Renal cortex interstitium (tissue), 11 donors: ENCODE measurements around the gene TSPEAR. TPM values are rescaled to one million over a fixed set of nuclear protein-coding genes. Genes with fewer than 3 reads are reported as not detected.
"Not testable (repeated sequence)": the region's sequence is repeated elsewhere in the genome, so short reads cannot be mapped to it uniquely, and the experiment has no call there.

Source experiments
- DNase-seq, 11 donors: peaks; one replicate each; pipeline ENCODE4 v3.0.0-alpha.2; 2013; ENCODE audit warnings: low read depth in 9 of 11, low spot score in 4 of 11; ENCODE audit errors: extremely low read depth in 1 of 11
- polyA plus RNA-seq, 3 donors: library from polyadenylated mRNA; unstranded; fragments of 120-200 nt; gene quantifications; one replicate each; pipeline ENCODE4 v1.2.1, GENCODE V29; 2013; ENCODE audit not compliant: insufficient read length in 3 of 3

The TSPEAR gene
- polyA plus RNA-seq, 3 donors: 0.82 to 1.5 (median 0.89) TPM

DNA sequence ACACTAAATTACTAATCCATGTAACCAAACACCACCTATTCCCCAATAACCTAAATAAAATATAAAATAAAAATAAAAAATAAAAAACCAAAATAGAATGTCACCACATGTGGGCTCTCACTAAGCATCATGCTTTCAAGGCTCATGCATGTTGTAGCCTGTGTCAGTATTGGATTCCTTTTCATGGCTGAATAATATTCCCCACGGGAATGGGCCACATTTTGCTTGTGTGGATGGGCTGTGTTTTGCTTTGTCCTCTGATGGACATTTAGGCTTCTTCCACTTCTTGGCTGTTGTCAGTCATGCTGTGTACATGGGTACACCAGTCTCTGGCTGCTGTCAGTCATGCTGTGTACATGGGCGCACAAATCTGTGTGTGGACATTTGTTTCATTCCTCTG, 122.3 kb downstream of the TSPEAR start:
- no peak for DNase-seq

DNA sequence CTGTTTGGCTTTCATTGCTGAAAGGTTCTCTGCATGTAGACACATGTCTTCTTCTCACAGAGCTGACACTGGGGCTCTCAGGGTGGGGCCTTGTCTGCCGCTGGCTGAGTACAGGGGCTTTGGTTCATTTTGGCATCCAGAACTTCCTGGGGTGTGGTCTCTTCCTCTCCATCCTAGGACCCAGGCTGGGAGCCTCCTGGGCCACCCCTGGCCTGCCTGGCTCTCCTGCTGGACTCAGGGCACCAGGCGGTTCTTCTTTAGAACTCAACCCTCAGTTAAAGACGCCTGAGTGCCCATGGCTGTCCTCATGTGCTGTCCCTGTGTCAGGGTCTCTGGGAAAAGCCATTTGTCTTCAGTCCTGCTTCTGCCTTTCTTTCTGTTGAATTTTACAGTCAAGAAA, 125.5 kb downstream of the TSPEAR start:
- DNase-seq: no peak

DNA sequence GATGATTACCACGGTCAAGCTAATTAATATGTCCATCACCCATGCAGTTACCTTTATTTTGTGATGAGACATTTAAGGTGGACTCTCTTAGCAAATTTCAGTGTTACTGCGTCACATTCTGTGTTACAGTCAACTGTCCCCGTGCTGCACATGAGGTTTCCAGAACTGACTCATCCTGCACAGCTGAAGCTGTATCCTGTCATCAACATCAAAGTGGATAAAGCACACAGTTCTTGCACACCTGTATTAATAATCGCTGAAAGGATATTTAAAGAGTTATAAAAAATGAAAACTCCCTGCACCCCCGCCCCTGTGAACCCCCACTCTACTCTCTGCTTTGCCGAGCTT, 127.6 kb downstream of the TSPEAR start:
- DNase-seq: no peak

DNA sequence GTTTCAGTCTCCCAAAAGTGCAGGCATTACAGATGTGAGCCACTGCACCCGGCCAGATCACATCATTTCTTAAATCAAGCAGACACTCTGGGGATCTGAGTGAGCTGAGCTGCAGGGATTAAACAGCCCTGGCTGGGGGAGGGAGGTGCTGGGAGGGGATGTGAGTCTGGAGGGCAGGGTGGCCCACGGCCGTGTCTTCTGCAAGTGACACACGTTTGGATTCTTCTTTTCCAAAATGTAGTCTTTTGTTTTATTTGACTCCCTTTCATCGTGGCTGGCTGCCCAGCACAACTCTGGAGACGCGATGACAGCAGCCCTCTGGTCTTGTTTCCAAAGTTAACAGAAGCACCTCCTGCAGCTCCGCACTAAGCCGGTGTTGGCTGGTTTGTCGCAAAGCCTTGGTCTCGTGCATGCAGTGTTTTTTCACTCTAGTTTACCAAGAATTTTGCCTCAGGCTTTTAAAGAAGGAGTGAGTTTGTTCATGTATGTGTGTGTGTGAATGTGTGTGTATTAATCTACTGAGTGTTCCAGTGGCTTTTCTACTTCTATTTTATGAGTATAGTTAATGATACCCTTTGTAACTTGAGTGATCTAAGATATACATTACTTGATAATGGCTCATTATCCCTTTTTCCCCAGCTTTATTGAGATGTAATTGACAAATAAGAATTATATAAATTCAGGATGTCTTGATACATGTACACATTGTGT, 128.1 kb downstream of the TSPEAR start:
- peak in 7 of 11 donors; percentile 12 to 34 (median 24) for DNase-seq

DNA sequence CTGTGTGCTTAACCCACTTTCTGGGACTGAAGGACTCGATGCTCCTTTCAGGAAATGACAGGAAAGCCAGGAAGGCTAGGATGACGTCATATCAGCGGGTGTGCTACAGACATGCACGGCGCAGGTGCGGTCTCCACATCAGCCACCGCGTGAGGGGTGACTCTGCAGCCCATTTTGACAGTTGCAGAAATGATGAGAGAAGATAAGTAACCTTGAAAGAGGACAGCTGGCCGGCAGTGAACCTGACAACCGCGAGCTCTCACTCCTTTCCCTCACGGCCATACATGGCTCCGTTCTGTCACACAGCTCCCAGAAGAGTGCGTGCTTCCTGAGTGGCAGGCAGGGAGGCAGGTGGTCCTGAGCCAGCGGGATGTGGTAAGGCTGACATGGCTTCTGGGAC, 129.3 kb downstream of the TSPEAR start:
- no peak for DNase-seq

DNA sequence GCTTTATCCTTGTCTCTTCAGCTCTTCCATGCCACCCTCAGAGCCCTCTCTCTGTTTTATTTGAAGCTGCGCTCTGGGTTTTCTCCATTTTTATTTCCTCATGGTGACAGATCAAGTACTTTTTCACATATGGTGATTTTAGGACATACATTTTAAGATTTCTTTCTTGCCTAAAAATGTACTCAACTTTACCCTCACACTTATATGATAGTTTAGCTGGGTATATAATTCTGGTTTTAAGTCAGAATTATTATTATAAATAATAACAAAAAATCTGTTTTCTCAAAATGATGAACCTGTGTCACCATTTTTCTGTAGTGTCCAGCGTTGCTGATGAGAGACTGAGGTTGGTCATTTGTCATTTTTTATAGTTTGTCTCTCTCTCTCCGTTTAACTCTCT, 130.2 kb downstream of the TSPEAR start:
- DNase-seq: no peak

DNA sequence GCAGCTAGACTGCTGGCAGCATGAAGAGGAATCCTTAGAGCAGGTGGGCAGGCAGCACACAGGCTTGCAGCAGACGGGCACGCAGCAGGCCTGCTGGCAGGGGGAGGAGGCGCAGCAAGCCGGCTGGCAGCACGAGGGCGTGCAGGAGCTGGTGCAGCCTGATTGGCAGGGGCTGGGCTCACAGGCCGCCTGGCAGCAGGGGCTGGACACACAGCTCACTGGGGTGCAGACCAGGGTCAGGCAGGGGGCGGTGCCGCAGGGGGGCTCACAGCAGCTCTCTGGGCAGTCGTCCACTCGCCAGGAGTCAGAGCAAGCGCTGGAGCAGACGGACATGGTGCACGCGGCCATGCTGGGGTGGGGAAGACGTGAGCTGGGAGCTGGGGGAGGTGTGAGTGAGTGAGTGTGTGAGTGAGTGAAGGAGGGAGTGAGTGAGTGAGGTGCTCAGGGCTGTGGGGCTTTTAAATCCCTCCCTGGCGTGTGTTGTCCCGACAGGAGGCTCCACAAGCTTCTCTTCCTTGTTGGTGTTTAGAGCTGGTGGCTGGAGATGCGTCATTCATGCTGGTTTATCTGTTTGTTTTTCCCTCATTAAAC, 131.0 kb downstream of the TSPEAR start, which contains the start of gene KRTAP10-5:
KRTAP10-5 (minus strand) TSS at position 374 of the 591 bp plus-strand sequence; CDS start at position 348, 26 bp downstream.
- not testable (repeated sequence) for DNase-seq

DNA sequence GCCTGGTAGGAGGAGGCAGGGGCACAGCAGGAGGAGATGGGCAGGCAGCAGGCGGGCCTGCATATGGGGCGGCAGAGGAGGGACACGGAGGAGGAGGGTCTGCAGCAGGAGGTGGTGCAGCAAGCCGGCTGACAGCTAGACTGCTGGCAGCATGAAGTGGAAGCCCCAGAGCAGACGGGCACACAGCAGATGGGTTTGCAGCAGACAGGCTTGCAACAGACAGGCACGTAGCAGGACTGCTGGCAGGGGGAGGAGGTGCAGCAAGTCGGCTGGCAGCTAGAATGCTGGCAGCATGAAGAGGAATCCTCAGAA, 131.6 kb downstream of the TSPEAR start:
- no peak for DNase-seq

DNA sequence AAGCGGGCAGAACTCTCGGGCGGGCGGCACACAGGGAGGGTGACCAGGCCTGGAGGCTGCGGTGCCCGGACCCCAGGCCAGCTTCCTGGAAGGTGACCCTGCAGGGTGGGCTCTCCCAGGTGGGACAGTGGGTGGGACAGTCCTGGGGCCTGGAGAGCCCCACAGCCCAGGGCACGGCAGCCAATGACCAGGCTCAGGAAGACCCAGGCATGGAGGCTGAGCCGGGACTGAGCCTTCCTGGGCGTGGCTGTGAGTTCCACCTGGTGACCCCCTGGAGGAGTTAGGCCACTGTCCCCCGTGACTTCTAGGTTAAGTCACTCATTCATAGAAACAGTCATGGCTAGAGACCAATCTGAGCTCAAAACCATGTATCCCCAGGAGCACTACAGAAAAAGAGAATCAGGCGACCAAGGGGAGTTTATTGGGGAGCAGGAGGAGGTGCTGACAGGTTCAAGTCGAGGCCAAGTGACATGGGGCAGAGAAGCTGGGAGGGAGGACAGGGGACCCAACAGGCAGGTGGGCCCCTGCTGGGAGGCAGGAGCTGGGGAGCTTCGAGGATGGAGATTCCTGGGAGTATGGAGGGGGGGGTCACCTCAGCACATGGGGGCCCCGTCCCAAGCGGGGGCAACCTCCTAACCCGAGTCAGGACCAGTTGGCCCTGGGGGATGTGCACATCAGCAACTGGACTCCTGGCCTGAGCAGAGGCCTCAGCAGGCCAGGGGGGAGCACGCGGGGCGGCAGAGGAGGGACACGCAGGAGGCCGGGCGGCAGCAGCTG, 132.1 kb downstream of the TSPEAR start:
- no peak for DNase-seq

DNA sequence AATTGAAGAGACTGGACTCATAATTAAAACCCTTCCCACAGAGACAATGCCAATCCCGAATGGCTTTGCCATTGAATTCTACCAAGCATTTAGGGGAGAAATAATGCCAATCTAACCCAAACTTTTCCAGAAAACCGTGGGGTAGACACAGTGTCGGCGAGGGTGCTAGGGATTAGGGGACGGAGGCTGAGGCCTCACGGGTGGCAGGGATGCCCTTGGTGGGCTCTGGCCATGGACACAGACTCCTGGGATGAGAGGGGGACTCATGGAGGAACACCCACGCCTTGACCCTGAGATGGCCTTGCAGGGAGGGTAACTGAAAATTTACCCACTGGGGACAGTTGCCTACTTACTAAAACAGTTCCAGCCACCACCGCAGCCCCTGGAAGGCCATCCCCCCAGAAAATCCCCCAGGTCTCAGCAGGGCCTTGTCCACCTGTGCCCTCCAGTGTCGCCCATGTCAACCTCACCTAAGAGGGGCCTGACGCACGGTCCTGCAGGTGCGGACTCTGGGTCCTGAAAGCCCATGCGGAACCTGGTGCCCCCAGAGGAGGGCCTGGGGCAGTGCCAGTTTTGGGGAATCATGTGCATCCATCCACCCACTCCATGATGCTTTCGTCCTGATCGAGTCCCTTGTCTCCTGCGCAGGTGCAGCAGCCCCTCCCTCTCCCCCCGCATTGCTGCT, 132.9 kb downstream of the TSPEAR start:
- no peak for DNase-seq

DNA sequence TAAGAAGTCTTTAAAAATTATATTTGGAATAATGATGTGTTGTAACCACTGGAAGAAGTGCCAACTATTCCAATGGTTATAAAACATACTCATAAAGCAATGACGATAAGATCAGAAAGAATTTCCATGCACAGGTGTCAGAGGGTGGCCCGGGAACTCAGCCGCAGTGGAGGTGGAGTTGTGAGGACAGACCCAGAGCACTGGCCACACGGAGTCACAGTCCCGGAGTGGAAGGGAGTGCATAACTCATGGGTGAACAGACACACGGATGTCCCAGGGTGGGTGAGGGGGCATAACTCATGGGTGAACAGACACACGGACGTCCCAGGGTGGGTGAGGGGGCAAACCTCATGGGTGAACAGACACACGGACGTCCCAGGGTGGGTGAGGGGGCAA, 135.3 kb downstream of the TSPEAR start:
- DNase-seq: no peak

DNA sequence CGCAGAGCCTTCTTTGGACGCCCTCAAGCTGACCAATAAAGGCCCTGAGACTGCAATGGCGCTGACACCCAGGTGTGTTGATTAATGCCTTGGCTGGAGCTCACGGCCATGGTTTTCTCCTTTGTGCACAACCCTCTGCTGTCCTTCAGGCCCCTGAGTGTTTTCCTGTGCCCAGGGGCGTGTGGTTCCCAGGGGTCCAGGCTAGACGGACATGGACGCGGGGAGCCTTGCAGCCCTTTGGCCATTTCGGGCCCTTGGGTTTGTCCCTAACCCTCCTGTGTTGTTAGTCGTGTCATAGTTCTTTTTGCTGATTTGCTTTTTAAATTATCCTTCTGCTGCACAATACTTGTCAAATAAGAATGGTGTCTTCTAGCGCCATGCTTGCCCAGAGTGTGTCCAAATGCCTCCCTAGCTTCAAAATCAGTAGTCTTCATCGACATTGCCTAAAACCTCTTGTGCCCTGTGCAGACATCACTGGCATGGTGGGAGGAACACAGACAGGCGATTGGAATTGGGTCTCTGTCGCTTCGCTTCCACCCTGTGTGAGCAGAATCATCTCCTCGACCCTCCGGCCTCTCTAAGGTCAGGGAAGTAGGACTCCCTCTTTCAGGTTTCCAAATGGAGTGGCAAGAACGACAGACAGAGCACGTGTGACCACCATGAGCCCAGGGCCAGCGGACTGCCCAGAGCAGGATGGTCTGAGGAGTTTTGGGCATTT, 135.9 kb downstream of the TSPEAR start:
- no peak for DNase-seq

DNA sequence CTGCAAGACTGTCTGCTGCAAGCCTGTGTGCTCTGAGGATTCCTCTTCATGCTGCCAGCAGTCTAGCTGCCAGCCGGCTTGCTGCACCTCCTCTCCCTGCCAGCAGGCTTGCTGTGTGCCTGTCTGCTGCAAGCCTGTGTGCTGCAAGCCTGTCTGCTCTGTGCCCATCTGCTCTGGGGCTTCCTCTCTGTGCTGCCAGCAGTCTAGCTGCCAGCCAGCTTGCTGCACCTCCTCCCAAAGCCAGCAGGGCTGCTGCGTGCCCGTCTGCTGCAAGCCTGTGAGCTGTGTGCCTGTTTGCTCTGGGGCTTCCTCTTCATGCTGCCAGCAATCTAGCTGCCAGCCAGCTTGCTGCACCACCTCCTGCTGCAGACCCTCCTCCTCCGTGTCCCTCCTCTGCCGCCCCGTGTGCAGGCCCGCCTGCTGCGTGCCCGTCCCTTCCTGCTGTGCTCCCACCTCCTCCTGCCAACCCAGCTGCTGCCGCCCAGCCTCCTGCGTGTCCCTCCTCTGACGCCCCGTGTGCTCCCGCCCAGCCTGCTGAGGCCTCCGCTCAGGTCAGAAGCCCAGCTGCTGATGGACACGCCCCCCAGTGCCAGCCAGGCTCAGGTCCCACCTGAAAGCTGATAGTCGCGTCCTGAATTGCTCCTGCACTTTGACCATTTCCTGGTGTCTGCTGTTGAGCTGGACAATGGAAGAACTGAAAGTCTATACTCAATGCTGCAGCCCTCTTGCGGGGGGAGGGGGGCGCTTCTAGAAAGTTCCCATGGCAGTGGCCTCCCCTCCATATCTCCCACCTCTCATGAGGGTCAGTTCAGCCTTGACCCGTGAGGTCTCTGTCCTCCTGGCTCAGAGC, 136.7 kb downstream of the TSPEAR start:
- peak in 1 of 11 donors; percentile 8 for DNase-seq

DNA sequence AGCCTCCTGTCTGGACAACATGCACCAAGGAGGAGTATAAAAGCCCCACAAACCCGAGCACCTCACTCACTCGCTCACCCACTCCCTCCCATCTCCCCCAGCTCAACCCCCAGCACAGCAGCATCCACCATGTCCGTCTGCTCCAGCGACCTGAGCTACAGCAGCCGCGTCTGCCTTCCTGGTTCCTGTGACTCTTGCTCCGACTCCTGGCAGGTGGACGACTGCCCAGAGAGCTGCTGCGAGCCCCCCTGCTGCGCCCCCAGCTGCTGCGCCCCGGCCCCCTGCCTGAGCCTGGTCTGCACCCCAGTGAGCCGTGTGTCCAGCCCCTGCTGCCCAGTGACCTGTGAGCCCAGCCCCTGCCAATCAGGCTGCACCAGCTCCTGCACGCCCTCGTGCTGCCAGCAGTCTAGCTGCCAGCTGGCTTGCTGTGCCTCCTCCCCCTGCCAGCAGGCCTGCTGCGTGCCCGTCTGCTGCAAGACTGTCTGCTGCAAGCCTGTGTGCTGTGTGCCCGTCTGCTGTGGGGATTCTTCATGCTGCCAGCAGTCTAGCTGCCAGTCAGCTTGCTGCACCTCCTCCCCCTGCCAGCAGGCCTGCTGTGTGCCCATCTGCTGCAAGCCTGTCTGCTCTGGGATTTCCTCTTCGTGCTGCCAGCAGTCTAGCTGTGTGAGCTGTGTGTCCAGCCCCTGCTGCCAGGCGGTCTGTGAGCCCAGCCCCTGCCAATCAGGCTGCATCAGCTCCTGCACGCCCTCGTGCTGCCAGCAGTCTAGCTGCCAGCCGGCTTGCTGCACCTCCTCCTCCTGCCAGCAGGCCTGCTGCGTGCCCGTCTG, 137.5 kb downstream of the TSPEAR start, which contains the start of gene KRTAP10-4:
KRTAP10-4 (plus strand) TSS at position 100 of the 827 bp plus-strand sequence; CDS start at position 130, 30 bp downstream.
- not testable (repeated sequence) for DNase-seq

DNA sequence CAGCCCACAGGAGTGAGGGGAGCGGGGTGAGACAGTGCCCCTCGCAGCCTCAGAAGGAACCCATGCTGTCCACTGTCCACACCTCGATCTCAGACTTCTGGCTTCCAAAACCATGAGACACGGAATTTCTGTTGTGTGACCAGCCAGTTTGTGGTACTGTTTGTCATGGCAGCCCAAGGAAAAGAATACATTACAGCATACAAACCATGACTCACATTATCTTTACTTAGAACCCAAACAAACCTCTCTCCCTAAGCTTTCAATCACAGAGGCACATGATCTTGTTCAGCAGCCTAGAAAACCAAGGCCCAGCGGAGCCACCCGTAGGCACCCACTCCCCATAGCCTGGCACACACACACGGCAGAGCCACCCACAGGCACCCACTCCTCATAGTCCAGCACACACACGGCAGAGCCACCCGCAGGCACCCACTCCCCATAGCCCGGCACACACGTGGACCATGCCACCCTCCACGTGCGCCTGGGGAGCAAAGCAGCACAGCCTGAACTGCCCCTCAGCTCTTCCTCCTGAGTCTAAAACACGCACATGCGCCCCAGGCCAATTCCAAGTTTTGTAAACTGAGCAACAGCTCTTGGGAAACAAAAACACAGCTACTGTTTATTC, 138.3 kb downstream of the TSPEAR start:
- no peak for DNase-seq

DNA sequence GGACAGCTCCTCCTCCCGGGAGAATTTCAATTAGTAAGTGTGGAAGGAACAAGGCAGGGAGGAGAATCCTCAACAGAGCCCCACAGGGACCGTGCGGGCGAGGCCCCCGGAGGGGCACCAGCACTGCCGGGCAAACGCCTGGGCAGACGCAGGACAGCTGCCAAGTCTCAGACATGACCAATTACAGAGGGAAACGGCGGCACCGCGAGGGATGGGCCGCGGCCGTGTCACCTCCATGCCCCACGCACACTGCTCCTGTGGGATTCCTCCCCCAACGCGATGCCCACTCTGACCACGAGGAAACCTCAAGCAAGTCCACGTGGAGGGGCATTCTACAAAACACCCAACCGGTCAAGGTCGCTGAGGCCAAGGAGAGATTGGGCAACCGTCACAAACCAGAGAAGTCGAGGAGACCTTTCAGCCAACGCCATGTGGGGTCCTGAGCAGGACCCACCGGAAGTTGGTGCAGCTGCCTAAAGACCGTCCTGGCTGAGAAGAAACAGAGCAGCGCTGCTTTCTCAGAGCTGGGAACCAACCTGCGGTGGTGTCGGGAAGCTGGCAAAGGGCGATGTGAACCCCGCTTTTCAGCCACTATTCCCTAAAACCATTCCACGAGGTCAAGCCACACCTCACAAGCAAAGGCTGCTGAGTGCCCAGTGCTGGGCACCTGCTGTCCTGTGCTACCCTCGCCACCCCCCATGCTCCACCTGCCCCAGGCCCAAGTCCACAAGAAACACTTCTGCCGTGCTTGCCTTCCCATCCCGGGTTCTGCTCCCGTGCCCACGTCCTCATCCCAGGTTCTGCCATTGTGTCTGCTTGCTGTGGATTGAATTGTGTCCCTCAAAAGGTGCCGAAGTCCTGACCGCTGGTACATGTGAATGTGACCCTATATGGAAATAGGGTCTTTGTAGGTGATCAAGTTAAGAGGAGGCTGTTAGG, 139.3 kb downstream of the TSPEAR start:
- no peak for DNase-seq
